HG03280 (cell line): ENCODE measurements around the gene ZNF385B.
"Not testable (repeated sequence)": the region's sequence is repeated elsewhere in the genome, so short reads cannot be mapped to it uniquely, and the experiment has no call there.

Experiments used
- ATAC-seq: cut with Tn5 transposase; IDR thresholded peaks from one replicate; pipeline ENCODE4 v1.9.1; 2021; ENCODE audit warnings: mild to moderate bottlenecking, moderate library complexity; ENCODE audit not compliant: unreplicated experiment

The ZNF385B gene

DNA sequence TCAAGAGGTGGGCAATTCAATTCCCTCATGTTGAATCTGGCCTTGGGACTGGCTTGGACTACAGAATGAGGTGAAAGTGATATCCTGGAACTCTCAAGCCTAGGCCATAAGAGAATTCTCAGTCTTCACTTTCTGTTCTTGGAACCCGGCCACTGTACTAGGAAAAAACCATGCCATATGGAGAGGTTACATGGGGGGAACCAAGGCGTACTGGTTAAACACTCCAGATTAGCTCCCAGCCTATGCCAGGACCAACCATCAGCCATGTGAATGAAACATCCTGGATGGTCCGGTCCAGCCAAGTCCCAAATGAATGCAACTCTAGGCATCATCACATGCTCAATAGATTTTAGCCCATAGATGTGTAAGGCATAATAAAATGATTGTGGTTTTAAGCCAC lies 56.4 kb downstream of the ZNF385B start:
- ATAC-seq = no peak

DNA sequence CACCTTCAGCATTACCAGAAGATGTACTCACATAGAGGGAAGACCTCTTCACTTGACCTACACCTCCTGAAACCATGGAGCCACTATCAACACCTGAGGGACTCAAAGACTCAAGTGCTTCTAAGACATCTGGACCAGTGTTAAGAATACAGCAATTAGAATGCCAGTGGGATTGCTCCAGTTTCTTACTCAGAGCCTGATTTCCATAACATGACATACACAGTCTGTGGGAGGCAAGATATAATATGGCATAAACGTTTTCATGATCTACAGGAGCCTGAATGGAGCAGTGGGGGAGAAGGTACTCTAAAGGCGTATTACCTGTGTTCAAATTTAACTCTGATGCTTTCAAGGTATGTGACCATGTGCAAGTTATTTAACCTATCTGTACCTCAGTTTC lies 57.2 kb downstream of the ZNF385B start:
- ATAC-seq = no peak

DNA sequence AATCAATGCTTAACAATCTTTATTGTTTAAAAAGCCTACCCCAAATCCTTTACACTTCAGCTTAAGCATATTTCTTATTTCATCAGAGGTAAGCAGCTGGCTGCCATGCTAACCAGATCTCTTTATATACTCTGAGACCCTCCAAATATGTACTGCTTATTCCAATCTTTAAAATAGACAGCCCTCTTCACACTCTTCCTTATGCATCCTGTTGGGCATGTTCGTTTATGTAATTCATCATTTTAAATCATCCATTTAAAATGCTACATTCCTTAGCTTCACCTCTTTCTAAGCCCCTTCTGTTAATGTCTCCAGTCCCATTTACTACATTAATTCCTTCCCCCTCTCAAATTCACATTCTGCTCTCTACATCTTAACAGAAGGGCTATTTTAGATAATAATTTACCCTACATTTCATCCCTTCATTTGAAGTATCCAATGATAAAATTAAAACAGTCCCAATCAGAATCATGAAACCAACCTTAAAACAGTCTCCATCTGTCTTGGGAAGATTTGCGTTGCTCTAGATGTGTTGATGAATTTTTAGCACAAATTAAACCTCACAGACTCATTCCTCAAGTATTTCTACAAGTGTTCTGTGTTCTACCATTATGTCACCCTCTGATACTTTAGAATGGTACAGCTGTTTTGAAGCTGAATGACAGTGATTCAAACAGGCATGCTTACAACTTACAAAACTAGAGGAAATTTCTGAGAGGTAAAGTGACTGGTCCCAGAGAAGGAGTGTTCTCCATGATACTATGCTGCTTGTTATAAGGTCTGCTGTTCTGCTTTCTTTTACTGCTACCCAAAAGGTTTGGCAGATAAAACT lies 59.1 kb downstream of the ZNF385B start:
- no peak for ATAC-seq

GRCh38 chr2:179800776-179801175 lies 60.6 kb downstream of the ZNF385B start:
- ATAC-seq = no peak

DNA sequence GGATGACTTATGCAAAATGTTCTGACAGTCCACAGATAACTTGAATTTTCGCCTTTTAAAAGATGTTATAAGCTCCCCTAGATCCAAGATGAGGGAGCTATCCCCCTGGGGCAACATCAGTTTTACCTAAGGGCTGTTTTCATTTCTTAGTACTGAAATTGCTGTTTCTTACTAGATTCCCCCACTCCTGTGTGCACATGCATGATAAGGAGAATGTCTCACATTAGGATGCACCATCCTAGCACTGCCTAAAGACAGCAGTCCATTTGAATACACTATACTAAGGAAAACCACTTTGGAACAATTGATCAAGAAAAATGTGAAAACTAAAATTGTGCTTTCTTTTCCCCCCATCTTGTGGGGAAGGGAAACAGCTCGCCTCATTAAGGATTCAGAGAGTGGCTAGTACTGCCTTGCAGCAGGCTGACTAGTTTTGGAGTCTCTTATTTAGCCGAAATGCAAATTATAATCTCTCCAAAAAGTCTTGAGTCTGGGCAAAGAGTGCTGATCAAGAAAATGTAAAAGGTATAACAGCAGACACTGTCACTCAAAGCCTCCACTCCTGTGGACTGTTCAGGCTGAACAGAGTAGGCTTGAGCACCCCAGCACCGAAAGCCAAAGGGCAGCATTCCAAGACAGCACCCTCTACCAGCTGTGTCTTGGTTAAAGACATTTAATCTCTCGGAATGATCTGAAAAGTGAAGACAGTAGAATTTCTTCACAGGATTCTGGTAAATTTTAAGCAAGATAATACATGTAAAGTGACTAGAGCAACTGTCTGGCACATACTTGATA lies 65.0 kb downstream of the ZNF385B start:
- ATAC-seq = no peak

DNA sequence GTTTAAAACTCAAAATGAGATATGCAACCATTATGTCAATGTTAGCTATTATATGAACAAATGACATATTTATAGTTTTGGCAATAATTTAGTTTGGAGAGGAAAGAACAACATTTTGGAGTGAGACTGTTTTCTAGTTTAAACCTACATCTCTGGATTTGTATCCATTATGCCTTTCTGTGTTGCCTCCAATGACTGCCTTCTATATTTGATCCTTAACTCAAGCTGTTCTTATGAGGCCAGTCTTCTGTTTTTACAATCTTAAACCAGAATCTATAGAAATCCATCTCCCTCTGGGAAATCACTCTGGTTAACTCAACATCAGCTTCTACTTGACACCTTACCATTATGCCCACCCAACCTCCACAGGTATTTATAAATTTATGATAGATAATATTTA lies 67.5 kb downstream of the ZNF385B start:
- ATAC-seq = no peak

DNA sequence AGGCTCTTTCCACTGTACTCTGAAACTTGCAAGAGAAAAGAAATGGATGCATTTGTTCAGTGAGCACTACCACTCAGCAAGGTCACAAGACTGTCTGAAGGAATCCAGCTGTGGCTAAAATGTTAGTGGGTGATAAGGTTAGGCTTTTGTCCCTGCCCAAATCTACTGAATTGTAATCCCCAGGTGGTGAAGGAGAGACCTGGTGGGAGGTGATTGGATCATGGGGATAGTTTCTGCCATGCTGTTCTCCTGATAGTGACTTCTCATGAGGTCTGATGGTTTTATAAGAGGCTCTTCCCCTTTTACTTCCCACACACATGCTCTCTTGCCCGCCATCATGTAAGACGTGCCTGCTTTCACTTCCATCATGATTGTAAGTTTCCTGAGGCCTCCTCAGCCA lies 68.2 kb downstream of the ZNF385B start:
- ATAC-seq = no peak

DNA sequence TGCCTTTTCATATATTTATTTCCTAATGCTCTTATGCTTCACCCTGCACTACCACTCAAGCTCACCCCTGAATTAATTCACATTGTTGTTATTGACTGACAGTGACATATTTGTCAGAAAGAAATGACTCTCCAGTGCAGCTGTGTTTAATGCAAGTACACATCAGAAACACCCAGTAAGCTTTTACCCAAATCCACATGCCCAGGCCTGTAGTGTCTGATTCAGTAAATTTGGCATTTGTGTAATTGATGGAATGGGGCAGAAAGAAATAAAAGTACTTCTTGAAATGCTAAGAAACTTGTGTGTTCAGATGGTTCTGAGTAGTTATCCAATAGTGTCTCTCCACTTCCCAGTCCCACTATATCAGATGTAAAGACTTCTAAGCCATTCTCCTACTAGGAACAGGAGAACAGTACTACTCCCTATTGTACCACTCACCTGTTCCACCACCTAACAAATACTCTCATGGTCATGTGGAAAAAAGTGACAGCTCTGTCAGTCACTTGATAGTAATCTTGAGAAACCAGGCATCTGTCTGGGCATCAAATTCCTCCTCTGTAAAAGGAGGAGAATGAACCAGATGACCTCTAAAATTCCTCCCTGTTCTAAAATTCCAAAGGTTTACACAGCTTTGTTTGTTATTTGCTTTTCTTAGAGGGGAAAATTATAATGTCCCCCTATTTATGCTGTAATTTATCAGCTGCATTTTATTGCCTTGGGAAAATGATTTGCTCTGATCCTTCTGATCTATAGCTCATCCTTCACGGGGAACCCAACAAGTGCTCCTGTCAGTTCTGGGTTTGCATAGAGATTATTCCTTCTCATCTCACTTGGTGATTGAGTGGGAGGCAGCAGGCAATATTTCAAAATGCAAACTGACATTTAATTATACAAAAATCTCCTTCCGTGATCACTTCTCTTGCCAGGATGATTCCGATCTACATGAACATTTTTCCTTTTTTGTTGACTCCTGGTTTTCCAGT lies 70.9 kb downstream of the ZNF385B start:
- ATAC-seq = no peak

DNA sequence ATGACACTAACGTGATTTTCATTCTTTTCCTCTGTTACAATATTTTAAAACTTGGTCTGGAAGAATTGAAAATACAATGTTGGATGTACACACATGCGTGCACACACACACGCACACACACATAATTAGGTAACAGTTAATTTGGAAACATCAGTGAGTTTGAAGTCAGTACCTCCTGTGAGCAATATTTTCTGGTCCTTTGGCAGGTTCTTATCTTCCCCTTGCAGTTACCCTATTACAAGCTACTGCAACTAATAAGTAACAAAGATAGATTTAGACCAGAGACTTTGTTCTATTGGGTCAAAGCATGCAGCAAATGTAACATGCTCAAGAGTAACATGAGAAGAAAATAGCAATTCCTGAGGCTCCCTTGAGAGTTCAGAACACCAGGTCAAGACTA lies 73.3 kb downstream of the ZNF385B start:
- ATAC-seq = no peak

DNA sequence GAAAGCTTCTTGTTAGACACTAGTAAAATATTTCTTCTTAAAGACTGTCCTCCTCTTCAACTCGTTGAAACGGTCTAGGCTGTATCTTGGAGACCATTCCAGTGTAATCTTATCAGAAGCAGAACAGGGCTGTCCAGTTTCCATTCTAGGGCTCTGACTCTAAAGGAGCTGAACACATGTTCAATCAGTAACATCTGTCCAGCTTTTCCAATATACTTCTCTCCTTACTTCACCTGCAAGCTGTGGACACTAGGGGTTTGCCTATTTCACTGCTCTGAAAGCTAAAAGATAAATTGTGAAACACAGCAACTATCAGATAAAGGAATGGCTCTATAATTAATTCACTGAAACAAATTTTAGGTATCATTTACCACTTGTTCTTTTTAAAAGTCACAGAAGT lies 73.8 kb downstream of the ZNF385B start:
- ATAC-seq = no peak

GRCh38 chr2:179785902-179786301 lies 75.5 kb downstream of the ZNF385B start:
- no peak for ATAC-seq

- not testable (repeated sequence) for ATAC-seq
These were observed 79.1 kb downstream of the ZNF385B start for GRCh38 chr2:179782346-179782745.

GRCh38 chr2:179773986-179774385 lies 87.4 kb downstream of the ZNF385B start:
- ATAC-seq = no peak

- no peak for ATAC-seq
These were observed 89.1 kb downstream of the ZNF385B start for GRCh38 chr2:179772346-179772745.

- ATAC-seq = no peak
These were observed 89.6 kb downstream of the ZNF385B start for GRCh38 chr2:179771791-179772190.

DNA sequence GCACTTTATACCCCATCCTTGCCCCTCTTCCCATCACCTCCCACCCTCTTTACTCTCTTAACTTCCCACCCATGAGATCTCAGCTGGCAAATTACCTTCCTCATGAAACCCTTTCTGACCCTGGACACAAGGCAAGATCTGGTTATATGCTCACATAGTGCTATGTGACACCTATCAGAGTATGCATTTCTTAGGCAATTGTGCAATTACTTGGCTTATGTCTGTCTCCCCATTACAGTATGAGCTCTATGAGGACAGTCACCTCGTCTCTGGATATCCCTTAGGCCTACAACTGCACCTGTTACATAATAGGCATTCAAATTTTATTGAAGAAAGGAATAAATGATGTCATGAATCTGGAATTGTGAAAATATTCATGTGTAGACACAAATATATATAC lies 91.4 kb downstream of the ZNF385B start:
- ATAC-seq = no peak

DNA sequence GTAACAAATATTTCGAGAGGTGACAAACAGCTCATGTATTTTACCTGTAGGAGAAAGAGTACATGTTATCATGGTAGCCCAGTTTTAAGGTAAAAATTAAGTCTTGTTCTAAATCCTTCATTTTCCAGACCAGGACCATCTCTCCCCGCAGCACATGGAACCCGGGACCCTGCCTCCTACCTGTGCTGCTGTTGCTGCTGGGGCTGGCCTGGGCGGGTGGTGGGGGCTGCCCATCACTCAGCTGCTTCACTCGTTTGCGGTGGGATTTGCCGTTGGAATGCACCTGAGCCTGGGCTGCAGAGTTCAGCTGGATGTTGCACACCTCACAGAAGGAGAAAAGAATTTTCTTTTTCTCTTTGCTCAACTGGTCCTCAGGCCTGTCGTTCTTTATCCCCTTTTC lies 92.1 kb downstream of the ZNF385B start:
- ATAC-seq = no peak

DNA sequence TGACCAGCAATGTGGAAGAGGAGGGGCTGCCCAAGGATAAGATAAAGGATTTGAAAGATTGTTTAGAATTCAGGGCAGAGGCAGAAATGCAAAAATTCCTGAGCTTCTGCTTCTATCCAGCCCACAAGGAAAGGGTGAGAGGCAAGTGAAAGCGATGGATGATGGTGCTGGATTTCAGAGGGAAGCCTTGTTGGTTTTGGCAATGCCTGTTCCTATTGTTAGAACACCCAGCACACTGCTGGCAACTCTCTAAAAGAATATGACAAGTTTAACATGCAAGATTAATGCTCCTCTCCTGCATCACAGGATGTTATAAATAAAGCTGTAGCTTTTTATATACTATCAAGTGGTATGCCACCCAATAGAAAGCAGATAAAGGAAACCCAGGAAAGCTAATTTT lies 92.6 kb downstream of the ZNF385B start:
- no peak for ATAC-seq

GRCh38 chr2:179765666-179766065 lies 95.7 kb downstream of the ZNF385B start:
- ATAC-seq = no peak

DNA sequence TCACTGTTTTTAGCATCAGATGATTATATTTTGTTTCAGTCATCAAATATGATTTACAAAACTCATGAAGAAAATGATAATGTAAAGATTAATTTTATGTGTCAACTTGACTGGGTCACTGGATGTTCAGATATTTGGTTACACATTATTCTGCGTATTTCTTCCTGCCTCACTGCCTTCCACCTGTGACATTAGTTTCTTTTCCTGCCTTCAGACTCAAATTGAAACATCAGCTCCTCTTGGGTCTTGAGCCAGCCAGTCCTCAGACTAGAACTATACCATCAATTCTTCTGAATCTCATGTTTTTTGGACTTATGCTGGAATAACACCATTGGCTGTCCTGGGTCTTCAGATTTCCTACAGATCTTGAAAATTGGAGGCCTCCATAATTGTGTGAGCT lies 96.7 kb downstream of the ZNF385B start:
- no peak for ATAC-seq

GRCh38 chr2:179758636-179759035 lies 102.8 kb downstream of the ZNF385B start:
- no peak for ATAC-seq
